ENCODE data around the gene RGPD5.
"Not testable (repeated sequence)": the region's sequence is repeated elsewhere in the genome, so short reads cannot be mapped to it uniquely, and the experiment has no call there.

The RGPD5 gene

DNA sequence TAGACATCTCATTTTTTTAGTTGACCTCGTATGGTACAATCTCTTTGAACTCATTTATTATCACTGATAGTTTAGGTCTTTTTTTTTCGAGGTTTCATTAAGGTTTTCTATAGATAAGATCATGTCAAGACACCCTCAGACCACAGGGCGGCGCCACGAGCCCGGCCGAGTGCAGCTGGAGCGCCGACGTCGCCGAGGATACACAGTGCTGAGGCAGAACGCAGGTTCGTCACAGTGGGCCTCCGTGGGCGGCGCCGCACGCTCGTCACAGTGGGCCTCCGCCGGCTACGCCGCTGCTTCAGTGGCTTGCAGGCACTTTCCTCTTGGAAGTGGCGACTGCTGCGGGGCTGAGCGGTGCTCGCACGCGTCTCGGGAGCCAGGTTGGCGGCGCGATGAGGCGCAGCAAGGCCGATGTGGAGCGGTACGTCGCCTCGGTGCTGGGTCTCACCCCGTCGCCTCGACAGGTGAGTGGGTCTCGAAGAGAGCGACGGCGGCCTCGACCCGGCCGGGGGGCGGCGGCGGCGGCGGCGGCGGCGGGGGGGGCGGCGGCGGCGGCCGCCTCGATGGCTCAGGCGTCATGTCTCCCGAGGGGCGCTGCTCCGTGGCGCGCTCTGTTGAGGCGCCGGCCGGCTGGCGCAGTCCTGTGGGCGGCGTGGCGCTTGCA is at the start of gene RGPD5:
TSS of gene RGPD5 (plus strand) at position 232 of the 664 bp plus-strand sequence. CDS start at position 393, 161 bp downstream.
- DNase-seq (ENCODE audit: low read depth in 3 of 3): not testable (repeated sequence)

DNA sequence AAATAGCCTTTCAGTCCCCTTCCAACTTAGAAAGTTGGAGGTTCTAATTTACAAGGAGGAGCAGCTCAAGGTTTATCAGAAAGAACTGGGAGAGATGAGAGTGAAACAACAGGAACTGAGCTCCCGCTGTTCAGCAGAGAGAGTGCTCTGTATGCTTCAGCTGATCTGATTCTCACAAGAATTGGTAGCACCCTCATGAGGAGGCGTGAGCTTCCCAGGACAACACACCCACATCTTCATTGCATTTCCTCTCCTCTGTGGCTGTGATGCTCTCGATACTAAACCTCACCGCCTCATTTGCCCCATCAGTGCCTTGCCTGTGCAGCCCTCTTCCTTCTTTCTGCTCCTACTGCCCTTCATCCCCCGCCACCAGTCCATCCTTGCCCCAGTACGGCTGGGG is 42.5 kb upstream of the RGPD5 start:
- not testable (repeated sequence) for DNase-seq (ENCODE audit: low read depth in 3 of 3)

DNA sequence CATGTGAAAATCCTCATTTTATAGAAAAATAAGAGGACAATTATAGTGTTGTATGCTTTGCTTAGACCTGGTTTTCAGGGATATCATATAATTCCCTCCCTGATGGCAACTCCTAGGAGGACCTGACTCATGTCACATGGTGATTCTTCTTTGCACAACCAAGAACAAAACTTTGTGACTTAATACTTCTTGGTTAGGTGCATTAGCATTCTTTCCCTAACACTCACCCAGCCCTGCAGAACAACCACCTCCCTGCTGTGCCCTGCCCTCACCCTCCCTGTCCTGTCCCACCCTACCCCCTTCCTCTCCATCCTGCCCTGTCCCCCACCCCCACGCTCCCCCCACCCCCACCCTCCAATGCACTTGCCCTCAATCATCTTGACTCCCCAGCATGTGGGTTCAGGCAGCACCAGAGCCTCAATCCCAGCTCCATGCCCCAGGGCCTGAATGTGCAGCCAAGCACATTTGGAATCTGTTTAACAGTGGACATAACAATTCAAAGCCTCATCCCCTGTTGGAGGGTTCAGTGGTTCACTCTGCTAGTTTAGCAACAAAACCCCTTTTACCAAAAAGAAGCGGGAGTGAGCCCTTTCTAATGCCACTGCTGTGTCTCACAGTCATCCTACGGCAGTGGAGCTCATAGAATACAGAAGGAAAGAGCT is 36.8 kb upstream of the RGPD5 start:
- DNase-seq (ENCODE audit: low read depth in 3 of 3): not testable (repeated sequence)

DNA sequence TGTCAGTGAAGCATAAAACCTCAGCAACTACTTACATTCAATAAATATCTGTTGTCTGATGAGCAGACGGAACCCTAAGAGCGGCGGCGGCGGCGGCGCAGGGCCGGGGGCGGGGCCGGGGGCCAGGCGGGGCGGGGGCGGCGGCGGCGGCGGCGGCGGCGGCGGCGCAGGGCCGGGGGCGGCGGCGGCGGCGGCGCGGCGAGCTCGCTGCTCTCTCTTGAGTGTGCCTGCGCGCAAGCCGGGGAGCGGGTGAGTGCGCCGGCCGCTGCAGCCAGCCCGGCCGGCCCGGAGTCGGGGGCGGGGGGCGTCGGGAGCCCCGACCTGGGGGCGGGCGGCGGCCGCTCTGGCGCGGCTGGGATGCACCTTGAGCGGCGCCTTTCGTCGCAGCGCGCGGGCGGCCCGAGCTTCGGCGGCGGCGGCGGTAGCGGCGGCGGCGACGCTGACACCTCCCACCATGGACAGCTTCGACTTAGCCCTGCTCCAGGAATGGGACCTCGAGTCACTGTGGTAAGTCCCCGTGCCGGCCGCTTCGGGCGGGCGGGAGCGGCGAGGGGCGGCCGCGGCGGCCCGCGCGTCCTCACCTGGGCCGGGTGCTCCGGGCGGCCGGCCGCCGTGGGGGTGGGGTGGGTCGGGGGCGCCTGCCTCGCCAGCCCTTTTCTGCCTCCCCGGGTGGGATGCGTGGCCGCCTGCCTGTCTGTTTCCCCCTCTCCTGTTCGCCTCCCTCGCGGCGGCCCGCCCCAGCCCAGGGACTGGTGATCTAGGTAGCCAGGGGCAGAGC is 33.7 kb upstream of the RGPD5 start:
- DNase-seq (ENCODE audit: low read depth in 3 of 3): not testable (repeated sequence)

DNA sequence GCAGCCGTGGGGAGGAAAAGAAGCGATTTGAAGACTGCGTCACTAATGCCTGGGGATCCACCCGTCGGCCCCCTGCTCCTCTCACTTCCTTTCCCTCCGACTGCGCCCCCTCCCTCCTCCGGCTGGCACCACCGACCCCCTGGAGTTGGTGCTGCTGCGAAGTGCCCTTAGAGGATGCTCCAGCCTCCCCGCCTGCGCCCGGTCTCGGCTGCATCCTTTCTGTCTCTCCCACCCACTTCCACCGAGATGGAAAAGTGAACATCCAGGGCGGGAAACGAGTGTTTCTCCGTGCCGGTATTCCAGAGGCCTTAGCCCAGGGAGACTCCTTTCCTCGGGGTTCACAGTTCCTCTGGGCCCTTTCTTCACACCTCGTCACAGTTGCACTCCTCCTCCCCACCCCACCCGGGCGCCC is 33.1 kb upstream of the RGPD5 start:
- not testable (repeated sequence) for DNase-seq (ENCODE audit: low read depth in 3 of 3)

DNA sequence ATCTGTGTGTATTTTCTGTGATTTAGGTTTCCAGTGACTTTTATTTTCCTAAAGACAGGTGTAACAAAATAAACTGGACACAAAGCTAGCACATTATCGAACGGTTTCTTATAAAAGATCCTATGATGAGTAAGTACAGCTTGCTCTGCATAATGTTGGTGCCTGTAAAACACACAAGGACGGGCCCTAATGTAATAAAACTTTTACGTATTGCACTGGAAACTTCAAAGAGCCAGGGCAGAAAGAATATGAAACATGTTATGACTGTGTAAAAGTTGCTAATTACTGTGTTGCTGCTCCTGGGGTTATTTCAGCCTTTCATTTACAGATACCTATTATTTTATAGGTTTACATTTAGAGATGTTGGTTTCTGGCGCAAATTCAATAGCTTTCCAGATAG is 32.1 kb upstream of the RGPD5 start:
- not testable (repeated sequence) for DNase-seq (ENCODE audit: low read depth in 3 of 3)

DNA sequence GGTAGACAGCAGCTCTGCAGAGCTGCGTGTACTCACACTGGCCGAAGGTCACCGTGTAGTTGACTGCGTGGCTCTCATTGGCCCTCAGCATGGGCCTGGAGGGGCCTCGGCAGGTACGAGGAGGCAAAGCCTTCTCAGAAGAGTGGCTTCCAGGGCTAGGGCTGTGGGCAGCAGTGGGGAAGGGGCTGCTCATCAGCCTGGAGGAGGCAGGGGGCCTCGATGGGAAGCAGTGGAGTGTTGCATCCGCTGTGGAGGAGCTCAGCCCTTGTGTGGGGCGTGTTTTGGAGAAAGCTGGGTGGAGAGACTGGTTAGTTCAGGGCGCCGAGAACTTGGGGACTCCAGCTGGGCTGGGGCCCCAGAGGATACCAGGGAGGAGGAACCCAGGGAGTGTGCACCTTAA is 28.0 kb upstream of the RGPD5 start:
- not testable (repeated sequence) for DNase-seq (ENCODE audit: low read depth in 3 of 3)

DNA sequence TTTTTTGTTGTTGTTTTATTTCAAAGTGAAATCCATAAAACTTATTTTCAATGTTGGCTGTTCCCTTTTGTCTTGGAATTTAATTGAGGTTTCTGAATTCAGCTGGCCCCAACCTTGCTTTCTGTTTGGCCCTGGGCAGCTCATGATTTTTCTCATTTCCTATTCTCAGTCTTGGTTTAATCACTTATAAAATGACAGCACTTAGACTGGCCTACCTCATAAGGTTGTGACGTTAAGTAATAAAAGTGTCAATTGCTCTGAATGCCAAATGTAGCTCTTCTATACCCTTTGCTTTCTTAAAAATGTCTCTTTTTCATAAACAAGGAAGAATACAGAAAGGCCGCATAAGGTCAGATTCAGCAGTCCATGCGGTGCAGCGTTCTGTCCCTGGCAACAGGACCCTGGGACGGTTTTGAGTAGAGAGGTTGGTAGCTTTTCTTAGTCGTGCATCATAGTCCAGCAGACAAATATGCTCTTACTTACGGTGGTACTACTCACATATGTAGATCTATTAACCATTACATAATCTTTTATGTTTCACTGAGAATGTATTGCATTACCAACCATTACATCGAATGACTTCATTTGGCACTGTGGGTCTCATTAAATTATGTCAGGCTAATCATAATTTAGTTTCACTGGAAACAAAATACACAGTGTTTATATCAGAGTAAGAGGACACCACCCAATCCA is 27.1 kb upstream of the RGPD5 start:
- DNase-seq (ENCODE audit: low read depth in 3 of 3): not testable (repeated sequence)

DNA sequence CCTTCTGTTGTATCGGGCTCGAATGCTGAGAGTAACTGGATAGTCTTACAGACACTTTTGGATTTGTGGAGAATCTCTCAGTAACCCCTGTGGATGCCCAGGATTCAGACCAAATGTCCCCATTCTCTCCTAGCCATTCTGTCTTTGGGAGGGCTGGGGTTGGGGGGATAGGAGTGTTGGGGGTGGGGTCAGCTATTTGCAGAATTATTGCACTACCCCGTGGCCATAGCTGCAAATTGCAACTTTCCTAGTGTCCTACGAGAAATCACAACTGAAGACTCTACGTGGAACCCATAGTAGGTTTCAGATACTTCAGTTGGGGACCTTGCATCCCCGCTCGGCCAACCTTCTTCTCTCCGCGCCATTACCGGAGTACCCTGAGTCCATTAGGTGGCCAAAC is 25.2 kb upstream of the RGPD5 start:
- DNase-seq (ENCODE audit: low read depth in 3 of 3): not testable (repeated sequence)

DNA sequence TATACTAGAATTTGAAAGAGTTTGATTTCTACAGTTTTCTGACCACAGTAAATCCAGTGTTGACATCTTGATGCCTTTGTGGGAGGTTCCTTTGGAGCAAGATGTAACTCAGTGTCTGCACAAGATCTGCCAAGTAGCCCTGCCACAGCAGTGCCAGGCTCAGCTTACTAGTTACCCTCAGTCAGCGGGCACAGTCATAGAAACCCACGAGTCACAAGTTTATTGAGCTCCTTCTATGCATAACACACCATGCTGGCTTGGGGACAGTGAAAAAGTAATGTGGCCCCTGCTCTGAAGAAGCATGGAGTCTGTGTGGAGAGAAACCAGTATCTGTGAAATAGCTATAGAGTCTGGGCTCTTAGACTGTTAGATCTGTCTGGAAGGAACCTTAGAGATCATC is 15.0 kb upstream of the RGPD5 start:
- not testable (repeated sequence) for DNase-seq (ENCODE audit: low read depth in 3 of 3)

DNA sequence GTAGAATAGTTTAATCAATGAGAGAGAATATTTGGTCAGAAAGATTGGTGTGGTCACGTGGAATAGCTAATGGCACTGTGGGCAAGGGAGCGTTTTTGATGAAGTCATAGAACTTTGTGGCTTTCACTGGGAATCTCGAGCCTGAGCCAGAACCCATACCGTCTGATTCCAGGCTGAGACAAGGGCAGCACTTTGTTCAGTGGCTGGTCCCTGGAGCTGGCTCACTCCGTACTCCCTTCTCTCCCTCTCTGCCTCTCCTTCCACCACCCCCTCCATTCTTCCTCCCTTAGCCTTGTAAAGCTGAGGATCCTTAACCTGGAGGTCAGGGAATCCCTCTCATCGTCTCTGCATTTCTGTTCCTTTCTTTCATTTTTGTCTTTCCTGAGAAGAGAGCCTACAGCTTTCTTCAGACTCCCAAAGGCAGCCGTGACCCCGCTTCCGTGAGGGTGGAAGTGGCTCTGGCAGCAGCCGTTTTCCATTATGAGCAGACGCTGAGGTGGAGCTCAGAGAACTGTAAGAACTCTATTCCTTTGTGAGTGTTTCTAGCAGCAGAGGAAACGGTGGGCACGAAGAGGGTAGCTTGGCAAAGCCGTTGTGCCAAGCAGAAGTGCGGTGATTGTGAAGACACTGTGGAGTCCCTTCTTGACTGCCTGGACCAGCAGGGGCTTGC is 12.8 kb upstream of the RGPD5 start:
- not testable (repeated sequence) for DNase-seq (ENCODE audit: low read depth in 3 of 3)

DNA sequence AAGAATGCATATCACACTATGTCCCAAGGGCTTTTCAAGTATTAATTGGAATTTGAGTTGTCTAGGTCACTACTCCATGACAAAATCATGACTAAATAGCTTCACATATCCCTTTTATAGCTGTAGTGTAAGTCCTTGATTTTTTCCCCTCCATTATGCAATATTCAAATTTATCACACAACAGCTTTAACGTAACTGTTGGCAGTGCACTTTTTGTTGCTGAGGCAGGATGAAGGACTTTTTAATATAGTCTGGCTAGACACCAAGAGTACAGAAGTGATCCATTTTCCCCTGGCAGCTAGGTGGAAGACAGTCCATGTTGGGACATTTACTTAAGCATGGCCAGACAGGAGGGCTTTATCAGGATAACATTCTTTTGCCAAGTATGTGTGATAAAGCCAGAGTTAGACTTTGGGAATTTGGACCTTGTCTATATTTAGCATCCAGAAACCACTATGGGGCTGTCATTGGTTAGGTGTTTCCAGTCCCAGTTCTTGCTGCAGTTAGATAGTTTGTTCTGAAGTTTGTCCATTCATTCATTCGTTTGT is 11.6 kb upstream of the RGPD5 start:
- DNase-seq (ENCODE audit: low read depth in 3 of 3): not testable (repeated sequence)

DNA sequence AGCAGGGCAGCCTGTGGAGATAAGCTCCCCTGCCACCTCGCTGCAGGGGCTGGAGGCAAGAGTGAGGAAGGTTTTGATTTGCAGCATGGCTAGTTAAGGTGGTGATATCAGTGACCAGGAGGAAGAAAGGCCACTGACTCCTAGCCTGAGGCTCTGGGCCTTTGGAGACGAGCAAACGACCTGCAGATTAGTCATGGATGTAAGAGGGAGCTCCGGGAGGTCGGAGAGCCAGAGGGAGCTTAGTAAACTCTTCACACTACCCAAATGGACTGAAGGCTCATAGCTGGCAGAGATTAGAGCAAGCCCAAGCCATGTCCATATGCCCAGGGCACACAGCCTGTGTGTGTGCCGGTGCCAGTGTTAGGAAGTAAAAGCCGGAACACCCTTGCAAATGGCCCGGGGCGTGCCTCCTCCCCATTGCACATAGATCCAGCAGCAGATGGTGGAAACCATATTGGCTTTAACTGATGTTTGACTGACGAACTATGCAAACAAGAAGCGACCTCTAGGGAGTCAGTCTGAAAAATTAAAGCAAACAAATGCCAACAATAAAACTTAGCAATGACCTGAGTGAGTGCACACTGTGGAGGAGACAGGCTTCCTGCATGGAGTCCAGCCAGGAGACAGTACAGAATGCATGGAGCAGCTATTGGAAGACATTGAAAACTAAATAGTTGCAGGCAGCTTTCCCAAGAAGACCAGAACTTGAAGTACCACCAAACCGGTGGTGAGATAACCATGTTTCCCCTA is 2.4 kb upstream of the RGPD5 start:
- DNase-seq (ENCODE audit: low read depth in 3 of 3): not testable (repeated sequence)

DNA sequence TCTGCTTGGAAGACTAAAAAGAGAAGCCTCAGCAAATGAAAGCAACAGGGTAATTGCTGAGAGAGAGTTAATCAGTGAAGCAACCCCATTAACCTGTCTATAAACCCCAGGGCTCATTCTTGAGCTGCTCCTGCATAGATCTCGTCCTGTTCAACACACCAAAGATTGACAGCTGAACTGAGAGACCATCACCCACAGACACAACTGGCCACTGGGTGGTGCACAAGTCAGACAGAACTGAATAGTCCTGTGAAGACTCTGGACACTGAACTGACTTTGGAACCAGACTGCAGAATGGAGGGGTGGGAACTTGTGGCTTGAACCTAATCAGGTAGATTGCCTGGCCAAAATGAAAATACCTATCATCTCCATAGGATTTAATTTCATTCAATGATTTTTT is 1.4 kb upstream of the RGPD5 start:
- not testable (repeated sequence) for DNase-seq (ENCODE audit: low read depth in 3 of 3)

DNA sequence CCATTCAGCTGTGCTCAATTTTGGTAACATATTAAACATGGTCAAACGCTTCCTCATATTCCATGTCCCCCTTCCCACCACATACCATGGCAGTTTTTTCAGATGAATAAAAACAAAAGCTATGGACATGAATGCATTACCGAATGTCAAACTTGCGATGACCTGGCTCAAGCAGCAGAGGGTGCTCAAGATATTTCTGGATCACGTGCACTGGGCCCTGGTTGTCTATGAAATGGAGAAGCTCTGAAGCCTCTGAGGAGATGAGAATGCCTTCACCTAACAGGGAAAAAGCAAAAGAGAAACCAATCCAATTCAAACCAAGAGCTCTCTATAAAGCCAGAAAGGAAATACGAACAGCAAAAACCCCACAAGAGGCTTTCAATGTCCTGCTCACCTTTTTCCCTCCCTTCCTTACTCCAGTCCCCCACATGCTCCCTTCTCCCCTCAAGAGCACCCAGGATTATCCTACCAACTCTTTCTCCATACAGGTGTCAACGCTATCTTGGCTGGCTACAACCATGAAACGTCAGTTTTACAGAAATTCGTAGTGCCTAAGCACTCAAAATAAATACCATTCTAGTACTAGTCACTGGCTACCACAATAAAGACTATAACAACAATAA is 77.1 kb downstream of the RGPD5 start:
- not testable (repeated sequence) for DNase-seq (ENCODE audit: low read depth in 3 of 3)

DNA sequence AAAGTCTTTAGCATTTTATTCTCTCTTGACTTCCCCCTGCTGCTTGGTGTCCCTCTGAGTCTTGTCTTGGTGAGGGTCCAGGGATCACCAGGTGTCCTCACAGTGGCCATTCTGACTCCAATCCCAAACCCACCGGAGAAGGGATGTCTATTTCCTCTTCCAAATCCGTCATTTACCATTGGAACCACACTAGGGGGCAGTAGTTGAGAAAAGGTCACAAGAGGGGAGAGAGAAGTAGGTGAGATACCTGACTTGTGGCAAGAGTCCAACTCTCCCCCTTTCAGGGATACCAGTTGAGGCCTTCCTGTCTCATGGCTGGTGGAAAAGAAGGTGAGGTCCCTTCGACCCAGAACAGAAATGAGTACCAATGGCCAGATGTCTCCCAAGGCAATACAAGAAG is 82.5 kb downstream of the RGPD5 start:
- not testable (repeated sequence) for DNase-seq (ENCODE audit: low read depth in 3 of 3)

DNA sequence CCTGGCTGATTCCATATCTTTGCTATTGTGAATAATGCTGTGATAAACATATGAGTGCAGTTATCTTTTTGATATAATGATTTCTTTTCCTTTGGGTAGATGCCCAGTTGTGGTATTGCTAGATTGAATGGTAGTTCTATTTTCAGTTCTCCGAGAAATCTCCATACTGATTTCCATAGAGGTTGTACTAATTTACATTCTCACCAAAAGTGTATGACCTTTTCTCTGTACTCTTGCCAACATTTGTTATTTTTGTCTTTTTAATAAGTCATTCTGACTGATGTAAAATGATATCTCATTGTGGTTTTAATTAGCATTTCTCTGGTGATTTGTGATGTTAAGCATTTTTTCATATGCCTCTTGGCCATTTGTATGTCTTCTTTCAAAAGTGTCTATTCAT is 88.0 kb downstream of the RGPD5 start:
- DNase-seq (ENCODE audit: low read depth in 3 of 3): not testable (repeated sequence)

DNA sequence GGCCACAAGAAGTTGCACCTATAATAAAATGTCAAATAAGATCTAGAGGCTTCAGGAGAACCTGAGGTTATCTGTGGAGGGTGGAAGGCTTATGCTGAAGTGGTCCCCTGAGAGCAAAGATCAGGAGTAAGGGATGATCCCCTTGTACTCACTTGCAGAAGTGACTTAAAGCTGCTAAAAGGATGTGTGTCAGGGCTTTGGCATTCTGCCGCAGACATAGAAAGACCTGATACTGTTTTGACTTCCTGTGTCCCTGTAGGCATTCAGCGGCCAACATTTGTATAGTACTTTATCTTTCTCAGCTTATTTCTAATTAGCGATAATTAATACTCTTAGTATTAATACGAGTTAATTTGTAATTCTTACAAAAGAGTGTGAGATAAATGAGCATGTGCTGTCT is 94.3 kb downstream of the RGPD5 start:
- DNase-seq (ENCODE audit: low read depth in 3 of 3): not testable (repeated sequence)

DNA sequence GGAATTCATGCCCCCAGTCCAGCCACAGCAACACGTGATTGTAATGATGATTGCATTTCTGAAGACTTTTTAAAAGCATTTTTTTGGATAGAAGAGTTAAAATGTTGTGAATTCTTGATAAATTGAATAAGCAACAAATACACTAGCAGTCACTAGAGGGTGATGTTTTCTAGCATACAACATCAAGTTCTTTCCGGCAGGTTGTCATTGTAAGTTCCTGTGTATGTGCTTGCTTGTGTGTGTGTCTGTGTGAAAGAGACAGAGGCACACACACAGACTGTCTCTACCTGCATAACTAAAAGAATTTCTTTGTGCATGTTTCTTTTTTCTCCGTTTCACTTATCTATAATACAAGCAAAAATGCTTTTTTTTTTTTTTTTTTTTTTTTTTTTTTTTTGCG is 95.8 kb downstream of the RGPD5 start:
- not testable (repeated sequence) for DNase-seq (ENCODE audit: low read depth in 3 of 3)

DNA sequence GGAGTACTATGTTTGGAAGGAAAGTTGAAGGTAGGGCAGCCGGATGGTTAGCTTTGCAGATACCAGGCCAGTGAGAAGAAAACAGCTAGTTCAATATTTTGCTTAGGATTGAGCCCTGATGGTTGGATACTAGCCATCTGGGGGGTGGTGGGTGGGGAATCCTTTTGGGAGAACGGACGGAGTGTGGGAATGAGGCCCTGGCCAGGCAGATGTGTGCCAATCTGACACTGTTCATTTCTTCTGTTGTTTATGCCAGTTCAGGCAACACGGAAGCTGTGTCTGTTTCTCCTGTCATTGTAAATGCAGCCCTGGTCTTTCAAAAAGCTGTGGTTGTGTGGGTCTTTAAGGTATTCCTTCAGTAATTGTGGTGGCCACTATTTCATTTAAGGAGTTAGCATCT is 96.9 kb downstream of the RGPD5 start:
- not testable (repeated sequence) for DNase-seq (ENCODE audit: low read depth in 3 of 3)

All from stimulated activated CD4-positive, alpha-beta T cell treated with anti-CD3 and anti-CD28 coated beads, TNF-alpha, amount 100 ng/mL, for 4 hours (primary cell).